ENCODE data around the gene FAM199X.

The FAM199X gene

GRCh38 chrX:104166735-104167436, 633 bp downstream of the FAM199X start:
- peak overlapping the region; percentile 53 for H3K27ac ChIP-seq
- TF ChIP-seq CTCF (conservative IDR thresholded peaks at IDR 0.05) = no peak

- no peak overlapping the region for H3K27ac ChIP-seq
- TF ChIP-seq CTCF (conservative IDR thresholded peaks at IDR 0.05) = no peak
Observed at GRCh38 chrX:104168127-104168526, 1.9 kb downstream of the FAM199X start.

- no peak overlapping the region for H3K27ac ChIP-seq
- no peak for TF ChIP-seq CTCF (conservative IDR thresholded peaks at IDR 0.05)
Observed at GRCh38 chrX:104172121-104172520, 5.9 kb downstream of the FAM199X start.

GRCh38 chrX:104172788-104173187, 6.5 kb downstream of the FAM199X start:
- no peak for TF ChIP-seq CTCF (conservative IDR thresholded peaks at IDR 0.05)
- H3K27ac ChIP-seq = no peak overlapping the region

DNA sequence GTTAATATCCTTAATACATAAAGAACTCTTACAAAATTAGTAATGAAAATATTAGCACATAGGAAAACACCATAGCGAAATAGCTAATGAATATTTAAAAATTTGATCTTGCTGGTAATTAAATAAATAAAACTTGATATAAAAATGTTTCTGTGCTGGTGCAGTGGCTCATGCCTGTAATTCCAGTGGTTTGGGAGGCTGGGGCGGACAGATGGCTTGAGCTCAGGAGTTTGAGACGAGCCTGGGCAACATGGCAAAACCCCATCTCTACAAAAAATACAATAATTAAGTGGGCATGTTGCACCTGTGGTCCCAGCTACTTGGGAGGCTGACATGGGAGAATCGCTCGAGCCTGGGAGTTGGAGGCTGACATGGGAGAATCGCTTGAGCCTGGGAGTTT, 7.6 kb downstream of the FAM199X start:
- TF ChIP-seq CTCF (conservative IDR thresholded peaks at IDR 0.05) = no peak

DNA sequence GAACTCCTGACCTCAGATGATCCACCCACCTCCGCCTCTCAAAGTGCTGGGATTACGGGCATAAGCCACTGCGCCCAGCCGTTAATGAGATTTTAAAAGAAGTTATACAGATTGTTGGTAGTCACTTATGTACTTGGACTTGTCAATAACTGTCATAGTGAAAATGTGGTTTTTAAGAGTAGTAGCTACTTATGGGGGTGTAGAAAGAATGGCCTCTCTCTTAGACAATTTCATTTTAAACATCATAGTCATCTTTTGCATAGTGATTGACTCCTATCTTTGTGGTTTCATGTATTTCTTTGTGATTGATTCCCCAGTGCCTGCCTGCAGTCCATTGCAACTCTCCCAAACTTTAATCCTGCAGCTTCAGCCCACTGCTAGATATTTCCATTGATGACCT, 17.4 kb downstream of the FAM199X start:
- H3K27ac ChIP-seq = no peak overlapping the region
- TF ChIP-seq CTCF (conservative IDR thresholded peaks at IDR 0.05) = no peak

More for the DNA sequence above, 7.6 kb downstream of the FAM199X start:
- no peak overlapping the region for H3K27ac ChIP-seq

GRCh38 chrX:104187931-104188330, 21.7 kb downstream of the FAM199X start:
- no peak for TF ChIP-seq CTCF (conservative IDR thresholded peaks at IDR 0.05)
- no peak overlapping the region for H3K27ac ChIP-seq

Measured in VCaP (cell line).